ENCODE results near the gene FAIM2. TPM values are rescaled to one million over a fixed set of nuclear protein-coding genes. Genes with fewer than 3 reads are reported as not detected.

The FAIM2 gene
- total and polyA plus RNA-seq, 10 of the 15 experiments (the other 5 are each of a cell fraction or from before 2014, with no cell fraction given), result not detected

GRCh38 chr12:49887536-49888401 is 15.9 kb downstream of the FAIM2 start:
- peaks cover 0 to 3% of the 10 kb centered on the region in 2 experiments; a peak in 2 of 4 replicates for H3K27me3 ChIP-seq (replicated peaks in 1 of 2; ENCODE audit: control insufficient read depth in 2 of 2, insufficient read depth in 2 of 2, low read length in 1 of 2)
- no TSS peak for BruUV-seq (replicated peaks)
- ATAC-seq (no peak), FAIRE-seq (no peak), DNase-seq (ENCODE audit: low read depth, low spot score) (no peak)
- H3K27ac ChIP-seq (ENCODE audit: control insufficient read depth, insufficient read depth), result no peak overlapping the region
- CTCF ChIA-PET, result no interaction called here
- SMC1A ChIA-PET (ENCODE audit: uncharacterized antibody, unreplicated experiment), result no interaction called here
- H3K9ac ChIP-seq (ENCODE audit: control insufficient read depth, insufficient read depth, low read length), result no peak overlapping the region
- H3K4me1 ChIP-seq (ENCODE audit: control insufficient read depth, insufficient read depth, low read length), result no peaks in the 10 kb centered on the region
- no peaks in the 10 kb centered on the region for H3K9me3 ChIP-seq (replicated peaks; ENCODE audit: control insufficient read depth, insufficient read depth, low read length)
- POLR2A ChIA-PET, result interaction anchor here (0.6 kb wide), 1 partner anchor 477 kb away, joined by 4 read pairs; no protein-coding TSS in a partner anchor
- RAD21 ChIA-PET (ENCODE audit: unreplicated experiment), result no interaction called here
- intact Hi-C loops (cut with micrococcal nuclease; ENCODE audit: unreplicated experiment) (no loop called here), in situ Hi-C loops (cut with MboI) (no loop called here)
- no peak overlapping the region for H3K4me3 ChIP-seq
- TF ChIP-seq HDAC2 (IDR thresholded peaks at IDR 0.05) (no peak), BCL3 (IDR thresholded peaks at IDR 0.05; ENCODE audit: borderline replicate concordance, insufficient read depth, low read depth, low read length, poor library complexity, severe bottlenecking) (no peak), NFYA (IDR thresholded peaks at IDR 0.05; ENCODE audit: borderline replicate concordance, low read depth, low read length) (no peak)
- no peak overlapping the region for H2AFZ ChIP-seq (ENCODE audit: control insufficient read depth, low read depth, low read length)
- no peaks in the 10 kb centered on the region for H4K20me1 ChIP-seq (ENCODE audit: control insufficient read depth, insufficient read depth)
- no peaks in the 10 kb centered on the region for H3K36me3 ChIP-seq (ENCODE audit: control insufficient read depth in 2 of 2, insufficient read depth in 2 of 2, low read length in 1 of 2)
- 34% methylated on average over 15 of the region's 15 CpGs for WGBS (ENCODE audit: insufficient coverage, insufficient replicate concordance, low lambda C conversion rate, missing lambda C conversion rate)
- H3K4me2 ChIP-seq (ENCODE audit: control insufficient read depth, insufficient read depth), result no peak overlapping the region
- no peaks in the 10 kb centered on the region for H3K79me2 ChIP-seq (ENCODE audit: control insufficient read depth, insufficient read depth, low read length)

- H3K36me3 ChIP-seq (ENCODE audit: control insufficient read depth in 2 of 2, insufficient read depth in 2 of 2, low read length in 1 of 2), result no peaks in the 10 kb centered on the region
- ChIA-PET SMC1A (ENCODE audit: uncharacterized antibody, unreplicated experiment) (no interaction called here), RAD21 (ENCODE audit: unreplicated experiment) (no interaction called here), CTCF (interaction anchor here (1.9 kb wide), 1 partner anchor 58 kb away, joined by 6 read pairs; no protein-coding TSS in a partner anchor), POLR2A (no interaction called here)
- no peaks in the 10 kb centered on the region for H3K9me3 ChIP-seq (replicated peaks; ENCODE audit: control insufficient read depth, insufficient read depth, low read length)
- no peaks in the 10 kb centered on the region for H4K20me1 ChIP-seq (ENCODE audit: control insufficient read depth, insufficient read depth)
- FAIRE-seq (no peak), ATAC-seq (no peak), DNase-seq (ENCODE audit: low read depth, low spot score) (no peak)
- no peak overlapping the region for H3K4me2 ChIP-seq (ENCODE audit: control insufficient read depth, insufficient read depth)
- no peak overlapping the region for H3K9ac ChIP-seq (ENCODE audit: control insufficient read depth, insufficient read depth, low read length)
- H3K4me3 ChIP-seq, result no peak overlapping the region
- no peaks in the 10 kb centered on the region for H3K4me1 ChIP-seq (ENCODE audit: control insufficient read depth, insufficient read depth, low read length)
- peaks cover 0 to 3% of the 10 kb centered on the region in 2 experiments; a peak in 2 of 4 replicates for H3K27me3 ChIP-seq (replicated peaks in 1 of 2; ENCODE audit: control insufficient read depth in 2 of 2, insufficient read depth in 2 of 2, low read length in 1 of 2)
- no peak overlapping the region for H3K27ac ChIP-seq (ENCODE audit: control insufficient read depth, insufficient read depth)
- BruUV-seq (replicated peaks), result no TSS peak
- 40% methylated on average over 9 of the region's 9 CpGs for WGBS (ENCODE audit: insufficient coverage, insufficient replicate concordance, low lambda C conversion rate, missing lambda C conversion rate)
- in situ Hi-C loops (cut with MboI) (no loop called here), intact Hi-C loops (cut with micrococcal nuclease; ENCODE audit: unreplicated experiment) (no loop called here)
- H2AFZ ChIP-seq (ENCODE audit: control insufficient read depth, low read depth, low read length), result no peak overlapping the region
- no peaks in the 10 kb centered on the region for H3K79me2 ChIP-seq (ENCODE audit: control insufficient read depth, insufficient read depth, low read length)
- TF ChIP-seq SRF (IDR thresholded peaks at IDR 0.05; ENCODE audit: low read depth in 2 of 2, low read length in 2 of 2) (no peak), BCL3 (IDR thresholded peaks at IDR 0.05; ENCODE audit: borderline replicate concordance, insufficient read depth, low read depth, low read length, poor library complexity, severe bottlenecking) (no peak), PRDM15 (CRISPR knock-in tag; IDR thresholded peaks at IDR 0.05) (no peak), ZBED1 (IDR thresholded peaks at IDR 0.05; ENCODE audit: borderline replicate concordance) (no peak), TCF3 (IDR thresholded peaks at IDR 0.05; ENCODE audit: borderline replicate concordance, insufficient read depth, low read depth, low read length) (no peak), NFYA (IDR thresholded peaks at IDR 0.05; ENCODE audit: borderline replicate concordance, low read depth, low read length) (no peak)
Observed at GRCh38 chr12:49887091-49887490, 16.6 kb downstream of the FAIM2 start.

All from GM12878 (cell line).